Measurements from ENCODE around the gene ANGPTL7. TPM values are rescaled to one million over a fixed set of nuclear protein-coding genes. Genes with fewer than 3 reads are reported as not detected.

Gene ANGPTL7
- total and polyA plus RNA-seq, 2 donors (not counting 1 experiment from before 2014, with no cell fraction given): 0.34 to 1.5 TPM

- Histone ChIP-seq H4K20me1 (ENCODE audit: control insufficient read depth, extremely low read depth, insufficient read depth, low read length) (no peaks in the 10 kb centered on the region), H2AFZ (ENCODE audit: low read length) (no peak overlapping the region), H3K4me1 (ENCODE audit: control insufficient read depth, extremely low read depth, insufficient read depth, low read length) (peaks cover 13% of the 10 kb centered on the region), H3K27ac (ENCODE audit: insufficient read depth, low read length) (no peak overlapping the region), H3K79me2 (ENCODE audit: control insufficient read depth, insufficient read depth, low read length) (no peaks in the 10 kb centered on the region), H3K9me3 (ENCODE audit: control insufficient read depth, insufficient read depth, low read depth, low read length) (no peaks in the 10 kb centered on the region), H3K27me3 (ENCODE audit: control insufficient read depth, insufficient read depth, low read length) (no peaks in the 10 kb centered on the region), H3K4me3 (replicated peaks in 1 of 4; ENCODE audit: control extremely low read depth in 1 of 4, insufficient read depth in 1 of 4, low read depth in 3 of 4, low read length in 4 of 4) (no peak overlapping the region), H3K36me3 (ENCODE audit: control insufficient read depth, insufficient read depth, low read length) (no peaks in the 10 kb centered on the region), H3K9ac (ENCODE audit: insufficient read depth, low read length) (no peak overlapping the region), H3K4me2 (ENCODE audit: extremely low read depth, insufficient read depth, low read length) (no peak overlapping the region)
- DNase-seq (ENCODE audit: low read depth in 2 of 2): no peak
- TF ChIP-seq CTCF (conservative IDR thresholded peaks at IDR 0.05 in 1 of 2, IDR thresholded peaks at IDR 0.05 in 1 of 2; ENCODE audit: low read depth in 1 of 2, low read length in 2 of 2) (no peak), EZH2 (IDR thresholded peaks at IDR 0.05; ENCODE audit: low read length, missing control alignments) (no peak)
These were observed 14.8 kb upstream of the ANGPTL7 start for GRCh38 chr1:11174261-11174942.

GRCh38 chr1:11175461-11175860 lies 13.7 kb upstream of the ANGPTL7 start:
- Histone ChIP-seq H3K36me3 (ENCODE audit: control insufficient read depth, insufficient read depth, low read length) (no peaks in the 10 kb centered on the region), H4K20me1 (ENCODE audit: control insufficient read depth, extremely low read depth, insufficient read depth, low read length) (no peaks in the 10 kb centered on the region), H3K9me3 (ENCODE audit: control insufficient read depth, insufficient read depth, low read depth, low read length) (no peaks in the 10 kb centered on the region), H3K4me1 (ENCODE audit: control insufficient read depth, extremely low read depth, insufficient read depth, low read length) (peaks cover 15% of the 10 kb centered on the region), H3K27ac (ENCODE audit: insufficient read depth, low read length) (no peak overlapping the region), H3K79me2 (ENCODE audit: control insufficient read depth, insufficient read depth, low read length) (no peaks in the 10 kb centered on the region), H3K27me3 (ENCODE audit: control insufficient read depth, insufficient read depth, low read length) (no peaks in the 10 kb centered on the region), H3K9ac (ENCODE audit: insufficient read depth, low read length) (no peak overlapping the region), H2AFZ (ENCODE audit: low read length) (no peak overlapping the region), H3K4me3 (replicated peaks in 1 of 4; ENCODE audit: control extremely low read depth in 1 of 4, insufficient read depth in 1 of 4, low read depth in 3 of 4, low read length in 4 of 4) (no peak overlapping the region), H3K4me2 (ENCODE audit: extremely low read depth, insufficient read depth, low read length) (no peak overlapping the region)
- no peak for TF ChIP-seq EZH2 (IDR thresholded peaks at IDR 0.05; ENCODE audit: low read length, missing control alignments)
- TF ChIP-seq CTCF (conservative IDR thresholded peaks at IDR 0.05 in 1 of 2, IDR thresholded peaks at IDR 0.05 in 1 of 2; ENCODE audit: low read depth in 1 of 2, low read length in 2 of 2): no peak
- DNase-seq (ENCODE audit: low read depth in 2 of 2): no peak

GRCh38 chr1:11176081-11176706 lies 13.0 kb upstream of the ANGPTL7 start:
- Histone ChIP-seq H3K9me3 (ENCODE audit: control insufficient read depth, insufficient read depth, low read depth, low read length) (no peaks in the 10 kb centered on the region), H3K4me3 (replicated peaks in 1 of 4; ENCODE audit: control extremely low read depth in 1 of 4, insufficient read depth in 1 of 4, low read depth in 3 of 4, low read length in 4 of 4) (no peak overlapping the region), H3K27ac (ENCODE audit: insufficient read depth, low read length) (no peak overlapping the region), H3K4me2 (ENCODE audit: extremely low read depth, insufficient read depth, low read length) (no peak overlapping the region), H3K36me3 (ENCODE audit: control insufficient read depth, insufficient read depth, low read length) (no peaks in the 10 kb centered on the region), H2AFZ (ENCODE audit: low read length) (no peak overlapping the region), H3K9ac (ENCODE audit: insufficient read depth, low read length) (no peak overlapping the region), H3K79me2 (ENCODE audit: control insufficient read depth, insufficient read depth, low read length) (no peaks in the 10 kb centered on the region), H3K27me3 (ENCODE audit: control insufficient read depth, insufficient read depth, low read length) (no peaks in the 10 kb centered on the region), H4K20me1 (ENCODE audit: control insufficient read depth, extremely low read depth, insufficient read depth, low read length) (no peaks in the 10 kb centered on the region), H3K4me1 (ENCODE audit: control insufficient read depth, extremely low read depth, insufficient read depth, low read length) (peaks cover 15% of the 10 kb centered on the region)
- TF ChIP-seq EZH2 (IDR thresholded peaks at IDR 0.05; ENCODE audit: low read length, missing control alignments) (no peak), CTCF (conservative IDR thresholded peaks at IDR 0.05 in 1 of 2, IDR thresholded peaks at IDR 0.05 in 1 of 2; ENCODE audit: low read depth in 1 of 2, low read length in 2 of 2) (no peak)
- peak in 1 of 2 donors; percentile 74 for DNase-seq (ENCODE audit: low read depth in 2 of 2)

Data from fibroblast of lung (primary cell).